Peyer's patch (tissue), 4 donors: ENCODE data around the gene KLHDC8A.

Source experiments
- POLR2A ChIP-seq, 2 donors: fragments of 450-650 bp; IDR thresholded peaks; one replicate each; pipeline ENCODE4 v1.5.1; 2017; ENCODE audit warnings: antibody characterized with exemption in 2 of 2, mild to moderate bottlenecking in 2 of 2, moderate library complexity in 2 of 2
- TF ChIP-seq, protein P1 (sequence below), 6 experiments: fragments of 450-650 bp in 4 of 6; fragments of 200-600 bp in 2 of 6; sonication (generic) in 1 of 6; IDR thresholded peaks; one replicate each; pipeline ENCODE4 v1.5.1; 2017 to 2019; ENCODE audit warnings: antibody characterized with exemption in 6 of 6, mild to moderate bottlenecking in 3 of 6, moderate library complexity in 1 of 6

DNA sequence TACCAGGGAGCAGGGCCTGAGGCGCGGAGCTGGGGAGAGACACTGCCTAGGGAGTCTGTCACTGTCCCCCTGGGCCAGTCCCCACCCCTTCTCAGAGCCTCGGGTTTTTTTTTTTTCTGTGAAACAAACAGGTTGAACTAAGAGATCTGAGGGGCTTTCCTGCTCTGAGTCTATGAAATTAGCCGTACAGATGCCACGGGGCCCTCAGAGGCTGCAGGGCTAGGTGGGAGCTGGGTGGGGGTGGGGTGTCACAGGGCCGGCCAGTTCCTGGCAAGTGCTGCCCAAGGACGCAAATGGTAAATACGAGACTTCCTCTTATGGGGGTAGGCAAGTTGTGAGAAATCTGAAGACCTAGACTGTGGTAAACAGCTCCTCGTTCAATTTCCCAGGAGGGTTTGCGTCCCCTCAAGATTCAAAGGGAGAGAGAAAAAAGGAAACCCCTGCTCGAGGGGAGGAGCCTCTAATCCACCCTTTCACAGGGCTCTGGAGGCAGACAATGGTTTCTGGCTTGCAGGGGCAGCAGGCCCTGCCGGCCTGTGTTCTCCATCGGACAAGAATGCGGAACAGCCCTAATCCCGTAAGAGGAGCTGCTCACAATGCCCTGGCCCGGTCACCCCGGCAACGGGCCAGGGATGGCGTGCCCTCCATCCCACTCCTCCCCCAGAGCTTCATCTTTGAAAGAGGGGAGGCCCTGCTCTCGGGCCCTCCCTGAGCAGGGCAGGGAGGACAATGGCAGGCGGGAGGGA, 43.0 kb downstream of the KLHDC8A start:
- TF ChIP-seq POLR2A (IDR thresholded peaks at IDR 0.05) = no peak
- TF ChIP-seq, protein P1, sequence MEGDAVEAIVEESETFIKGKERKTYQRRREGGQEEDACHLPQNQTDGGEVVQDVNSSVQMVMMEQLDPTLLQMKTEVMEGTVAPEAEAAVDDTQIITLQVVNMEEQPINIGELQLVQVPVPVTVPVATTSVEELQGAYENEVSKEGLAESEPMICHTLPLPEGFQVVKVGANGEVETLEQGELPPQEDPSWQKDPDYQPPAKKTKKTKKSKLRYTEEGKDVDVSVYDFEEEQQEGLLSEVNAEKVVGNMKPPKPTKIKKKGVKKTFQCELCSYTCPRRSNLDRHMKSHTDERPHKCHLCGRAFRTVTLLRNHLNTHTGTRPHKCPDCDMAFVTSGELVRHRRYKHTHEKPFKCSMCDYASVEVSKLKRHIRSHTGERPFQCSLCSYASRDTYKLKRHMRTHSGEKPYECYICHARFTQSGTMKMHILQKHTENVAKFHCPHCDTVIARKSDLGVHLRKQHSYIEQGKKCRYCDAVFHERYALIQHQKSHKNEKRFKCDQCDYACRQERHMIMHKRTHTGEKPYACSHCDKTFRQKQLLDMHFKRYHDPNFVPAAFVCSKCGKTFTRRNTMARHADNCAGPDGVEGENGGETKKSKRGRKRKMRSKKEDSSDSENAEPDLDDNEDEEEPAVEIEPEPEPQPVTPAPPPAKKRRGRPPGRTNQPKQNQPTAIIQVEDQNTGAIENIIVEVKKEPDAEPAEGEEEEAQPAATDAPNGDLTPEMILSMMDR (IDR thresholded peaks at IDR 0.05) = no peak
